Measurements from ENCODE around the gene ANOS1. TPM values are rescaled to one million over a fixed set of nuclear protein-coding genes. Genes with fewer than 3 reads are reported as not detected.

ANOS1 gene
- total and polyA plus RNA-seq, 2 donors (not counting 3 experiments of a cell fraction or from before 2014, with no cell fraction given), result 0.55 to 0.87 TPM

DNA sequence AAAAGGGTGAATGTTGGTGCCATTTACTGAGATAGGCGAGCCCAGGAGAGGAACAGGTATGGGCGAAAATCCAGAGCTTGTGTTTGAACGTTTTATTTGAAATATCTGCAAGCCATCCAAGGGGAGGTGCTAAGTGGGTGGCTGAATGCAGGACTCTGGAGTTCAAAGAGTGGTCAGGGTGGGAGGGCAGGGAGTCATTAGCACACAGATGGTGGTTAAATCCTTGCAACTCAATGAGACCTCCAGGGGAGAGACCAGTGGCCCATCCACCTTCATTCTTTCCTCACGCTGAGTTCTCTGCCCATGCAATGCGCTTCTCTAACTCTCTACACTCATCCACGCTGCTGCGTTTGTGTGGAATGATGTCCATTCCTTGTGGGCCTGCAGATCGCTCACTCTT, 166.2 kb downstream of the ANOS1 start:
- Histone ChIP-seq H3K4me3 (replicated peaks in 1 of 3; ENCODE audit: insufficient read depth in 1 of 3, low read depth in 1 of 3, low read length in 3 of 3) (no peak overlapping the region), H3K79me2 (ENCODE audit: control insufficient read depth, insufficient read depth, low read length) (no peaks in the 10 kb centered on the region), H4K20me1 (replicated peaks; ENCODE audit: control insufficient read depth, extremely low read depth, insufficient read depth, low read length) (no peaks in the 10 kb centered on the region), H3K27ac (ENCODE audit: insufficient read depth, low read depth, low read length) (no peak overlapping the region), H2AFZ (ENCODE audit: low read depth, low read length) (no peak overlapping the region), H3K4me2 (ENCODE audit: insufficient read depth, low read length) (no peak overlapping the region), H3K27me3 (ENCODE audit: control insufficient read depth in 2 of 2, insufficient read depth in 2 of 2, low read length in 2 of 2) (no peaks in the 10 kb centered on the region), H3K9ac (replicated peaks; ENCODE audit: extremely low read depth, insufficient read depth, low read length) (no peak overlapping the region), H3K36me3 (ENCODE audit: control insufficient read depth in 2 of 2, extremely low read depth in 1 of 2, insufficient read depth in 2 of 2, low read length in 2 of 2) (no peaks in the 10 kb centered on the region), H3K9me3 (replicated peaks; ENCODE audit: control insufficient read depth, insufficient read depth, low read length) (no peaks in the 10 kb centered on the region), H3K4me1 (ENCODE audit: control insufficient read depth, extremely low read depth, insufficient read depth, low read length) (no peaks in the 10 kb centered on the region), H3K9me1 (replicated peaks; ENCODE audit: control insufficient read depth, extremely low read depth, insufficient read depth, low read length) (no peaks in the 10 kb centered on the region)
- dilution Hi-C loops (cut with MboI; ENCODE audit: extremely low pct_ligation_motif_present, low sequenced_read_pairs), result no loop called here
- TF ChIP-seq JUN (IDR thresholded peaks at IDR 0.05; ENCODE audit: borderline replicate concordance, insufficient read depth, insufficient read length, low read depth), result no peak
- no peak for TF ChIP-seq GATA2 (IDR thresholded peaks at IDR 0.05; ENCODE audit: insufficient read depth, insufficient read length, low read depth, low read length)
- no peak for TF ChIP-seq POLR2A (IDR thresholded peaks at IDR 0.05; ENCODE audit: low read depth, low read length)
- TF ChIP-seq FOS (IDR thresholded peaks at IDR 0.05; ENCODE audit: borderline replicate concordance, insufficient read depth, low read length), result no peak
- TF ChIP-seq, protein P1, sequence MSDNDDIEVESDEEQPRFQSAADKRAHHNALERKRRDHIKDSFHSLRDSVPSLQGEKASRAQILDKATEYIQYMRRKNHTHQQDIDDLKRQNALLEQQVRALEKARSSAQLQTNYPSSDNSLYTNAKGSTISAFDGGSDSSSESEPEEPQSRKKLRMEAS (IDR thresholded peaks at IDR 0.05; ENCODE audit: insufficient read depth, insufficient read length), result no peak
- CTCF ChIA-PET, result no interaction called here
- DNase-seq (ENCODE audit: low read depth, low spot score) (no peak), FAIRE-seq (no peak)
- POLR2A ChIA-PET, result no interaction called here
- intact Hi-C loops (cut with micrococcal nuclease), result no loop called here
- no TSS peak for BruUV-seq (replicated peaks)

DNA sequence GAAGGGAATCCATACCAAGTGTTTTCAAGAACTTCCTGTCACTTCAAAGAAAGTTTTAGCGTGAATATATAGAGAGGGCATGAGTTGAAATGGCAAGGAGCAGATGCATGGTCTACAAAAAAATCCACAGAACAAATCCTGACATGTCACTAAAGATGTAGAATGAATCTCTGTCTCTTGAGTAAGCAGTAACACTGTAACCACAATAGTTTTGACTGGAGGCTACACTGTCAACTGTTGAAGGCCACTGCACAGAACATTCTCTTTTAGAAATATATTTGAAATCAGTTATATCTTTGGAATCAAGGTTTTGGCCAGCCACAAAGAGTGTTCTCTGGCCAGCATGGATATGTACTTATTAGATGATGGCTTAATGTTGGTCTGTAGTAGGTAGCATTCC, 183.5 kb downstream of the ANOS1 start:
- POLR2A ChIA-PET, result no interaction called here
- Histone ChIP-seq H3K9ac (replicated peaks; ENCODE audit: extremely low read depth, insufficient read depth, low read length) (no peak overlapping the region), H4K20me1 (replicated peaks; ENCODE audit: control insufficient read depth, extremely low read depth, insufficient read depth, low read length) (no peaks in the 10 kb centered on the region), H3K27me3 (ENCODE audit: control insufficient read depth in 2 of 2, insufficient read depth in 2 of 2, low read length in 2 of 2) (no peaks in the 10 kb centered on the region), H3K9me3 (replicated peaks; ENCODE audit: control insufficient read depth, insufficient read depth, low read length) (no peaks in the 10 kb centered on the region), H3K4me2 (ENCODE audit: insufficient read depth, low read length) (no peak overlapping the region), H3K36me3 (ENCODE audit: control insufficient read depth in 2 of 2, extremely low read depth in 1 of 2, insufficient read depth in 2 of 2, low read length in 2 of 2) (no peaks in the 10 kb centered on the region), H3K4me1 (ENCODE audit: control insufficient read depth, extremely low read depth, insufficient read depth, low read length) (no peaks in the 10 kb centered on the region), H2AFZ (ENCODE audit: low read depth, low read length) (no peak overlapping the region), H3K4me3 (replicated peaks in 1 of 3; ENCODE audit: insufficient read depth in 1 of 3, low read depth in 1 of 3, low read length in 3 of 3) (no peak overlapping the region), H3K79me2 (ENCODE audit: control insufficient read depth, insufficient read depth, low read length) (no peaks in the 10 kb centered on the region), H3K27ac (ENCODE audit: insufficient read depth, low read depth, low read length) (no peak overlapping the region), H3K9me1 (replicated peaks; ENCODE audit: control insufficient read depth, extremely low read depth, insufficient read depth, low read length) (no peaks in the 10 kb centered on the region)
- intact Hi-C loops (cut with micrococcal nuclease) (no loop called here), dilution Hi-C loops (cut with MboI; ENCODE audit: extremely low pct_ligation_motif_present, low sequenced_read_pairs) (no loop called here)
- DNase-seq (ENCODE audit: low read depth, low spot score), result no peak
- no peak for FAIRE-seq
- CTCF ChIA-PET, result no interaction called here
- TF ChIP-seq, protein P2, sequence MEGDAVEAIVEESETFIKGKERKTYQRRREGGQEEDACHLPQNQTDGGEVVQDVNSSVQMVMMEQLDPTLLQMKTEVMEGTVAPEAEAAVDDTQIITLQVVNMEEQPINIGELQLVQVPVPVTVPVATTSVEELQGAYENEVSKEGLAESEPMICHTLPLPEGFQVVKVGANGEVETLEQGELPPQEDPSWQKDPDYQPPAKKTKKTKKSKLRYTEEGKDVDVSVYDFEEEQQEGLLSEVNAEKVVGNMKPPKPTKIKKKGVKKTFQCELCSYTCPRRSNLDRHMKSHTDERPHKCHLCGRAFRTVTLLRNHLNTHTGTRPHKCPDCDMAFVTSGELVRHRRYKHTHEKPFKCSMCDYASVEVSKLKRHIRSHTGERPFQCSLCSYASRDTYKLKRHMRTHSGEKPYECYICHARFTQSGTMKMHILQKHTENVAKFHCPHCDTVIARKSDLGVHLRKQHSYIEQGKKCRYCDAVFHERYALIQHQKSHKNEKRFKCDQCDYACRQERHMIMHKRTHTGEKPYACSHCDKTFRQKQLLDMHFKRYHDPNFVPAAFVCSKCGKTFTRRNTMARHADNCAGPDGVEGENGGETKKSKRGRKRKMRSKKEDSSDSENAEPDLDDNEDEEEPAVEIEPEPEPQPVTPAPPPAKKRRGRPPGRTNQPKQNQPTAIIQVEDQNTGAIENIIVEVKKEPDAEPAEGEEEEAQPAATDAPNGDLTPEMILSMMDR (IDR thresholded peaks at IDR 0.05; ENCODE audit: extremely low read depth in 1 of 2, insufficient read depth in 1 of 2, low read depth in 1 of 2, low read length in 2 of 2), result no peak
- TF ChIP-seq EZH2 (IDR thresholded peaks at IDR 0.05; ENCODE audit: borderline replicate concordance, low read depth, low read length, severe bottlenecking) (no peak), MYC (IDR thresholded peaks at IDR 0.05; ENCODE audit: low read depth, low read length) (no peak), POLR2A (IDR thresholded peaks at IDR 0.05; ENCODE audit: low read depth, low read length) (no peak), POLR2AphosphoS5 (IDR thresholded peaks at IDR 0.05; ENCODE audit: insufficient read depth, low read depth, low read length) (no peak), FOS (IDR thresholded peaks at IDR 0.05; ENCODE audit: borderline replicate concordance, insufficient read depth, low read length) (no peak), GATA2 (IDR thresholded peaks at IDR 0.05; ENCODE audit: insufficient read depth, insufficient read length, low read depth, low read length) (no peak), JUN (IDR thresholded peaks at IDR 0.05; ENCODE audit: borderline replicate concordance, insufficient read depth, insufficient read length, low read depth) (no peak)
- TF ChIP-seq, protein P1 (IDR thresholded peaks at IDR 0.05; ENCODE audit: insufficient read depth, insufficient read length), result no peak
- BruUV-seq (replicated peaks), result no TSS peak

Data from endothelial cell of umbilical vein (primary cell).